Endothelial cell of umbilical vein (primary cell): ENCODE measurements around the gene PDE3B. TPM values are rescaled to one million over a fixed set of nuclear protein-coding genes. Genes with fewer than 3 reads are reported as not detected.

ENCODE experiments used
- BruUV-seq: library from RNA; stranded (reverse); fragments of 400-500 nt; replicated peaks from 2 replicates; lab custom pipeline; 2021; lab: Mats Ljungman, UMichigan
- CTCF ChIA-PET: fragments of 300-600, 350-600 bp; sonication (Branson Sonifier 250); formaldehyde crosslinking; loops from one replicate; lab custom pipeline; 2021; ENCODE audit warnings: antibody characterized with exemption, inconsistent platforms; lab: Charles Lee
- POLR2A ChIA-PET: fragments of 300-600, 350-600 bp; sonication (Branson Sonifier 250); formaldehyde crosslinking; loops from one replicate; lab custom pipeline; 2021; ENCODE audit warnings: antibody characterized with exemption, inconsistent platforms; lab: Charles Lee
- DNase-seq: peaks from one replicate; pipeline ENCODE4 v3.0.0-alpha.2; 2011; ENCODE audit warnings: low read depth, low spot score
- FAIRE-seq: peaks from 2 replicates; lab custom pipeline; 2011; peaks lifted over from hg19 to GRCh38; lab: Jason Lieb, UNC
- H2AFZ ChIP-seq: 2 replicates; pipeline ENCODE4 v1.6.0; 2012; ENCODE audit warnings: low read depth, low read length, control low read depth, inconsistent platforms
- H3K27ac ChIP-seq: 2 replicates; pipeline ENCODE4 v1.5.1; 2011; ENCODE audit warnings: low read depth, mild to moderate bottlenecking, control low read depth, low read length, moderate library complexity; ENCODE audit not compliant: insufficient read depth
- H3K27me3 ChIP-seq, 2 experiments: 2 replicates each; pipeline versions ENCODE4 v1.6.0 to v1.6.1; 2011; ENCODE audit warnings: low read length in 2 of 2, mixed read lengths in 1 of 2; ENCODE audit not compliant: control insufficient read depth in 2 of 2, insufficient read depth in 2 of 2
- H3K36me3 ChIP-seq, 2 experiments: 2 replicates in 1 of 2; 3 replicates in 1 of 2; pipeline ENCODE4 v1.5.1; 2011; ENCODE audit warnings: low read length in 2 of 2, mild to moderate bottlenecking in 1 of 2, moderate library complexity in 1 of 2; ENCODE audit not compliant: control insufficient read depth in 2 of 2, insufficient read depth in 2 of 2; ENCODE audit errors: extremely low read depth in 1 of 2
- H3K4me1 ChIP-seq: 3 replicates; pipeline ENCODE4 v1.5.1; 2011; ENCODE audit warnings: mild to moderate bottlenecking, low read length; ENCODE audit not compliant: control insufficient read depth, insufficient read depth; ENCODE audit errors: extremely low read depth
- H3K4me2 ChIP-seq: 2 replicates; pipeline ENCODE4 v1.6.1; 2011; ENCODE audit warnings: low read length, control low read depth, mixed read lengths; ENCODE audit not compliant: insufficient read depth
- H3K4me3 ChIP-seq, 3 experiments: fragments of 200-600 bp in 1 of 3; sonication (generic), shearing (Covaris generic) in 1 of 3; replicated peaks in 1 of 3; 2 replicates each; pipeline ENCODE4 v1.5.1; 2011 to 2016; ENCODE audit warnings: control low read depth in 3 of 3, low read length in 3 of 3, mild to moderate bottlenecking in 2 of 3, inconsistent platforms in 1 of 3, low read depth in 1 of 3, moderate library complexity in 1 of 3; ENCODE audit not compliant: insufficient read depth in 1 of 3
- H3K79me2 ChIP-seq: 2 replicates; pipeline ENCODE4 v1.6.0; 2012; ENCODE audit warnings: low read length, inconsistent platforms; ENCODE audit not compliant: control insufficient read depth, insufficient read depth
- H3K9ac ChIP-seq: replicated peaks from 2 replicates; pipeline ENCODE3; 2011; ENCODE audit warnings: low read length, control low read depth; ENCODE audit not compliant: insufficient read depth; ENCODE audit errors: extremely low read depth
- H3K9me1 ChIP-seq: replicated peaks from 3 replicates; pipeline ENCODE4 v1.6.0; 2011; ENCODE audit warnings: mild to moderate bottlenecking, low read length; ENCODE audit not compliant: control insufficient read depth, insufficient read depth; ENCODE audit errors: extremely low read depth
- H3K9me3 ChIP-seq: replicated peaks from 2 replicates; pipeline ENCODE4 v1.5.1; 2012; ENCODE audit warnings: low read length, inconsistent platforms; ENCODE audit not compliant: control insufficient read depth, insufficient read depth
- H4K20me1 ChIP-seq: replicated peaks from 2 replicates; pipeline ENCODE3; 2011; ENCODE audit warnings: mild to moderate bottlenecking, low read length; ENCODE audit not compliant: control insufficient read depth, insufficient read depth; ENCODE audit errors: extremely low read depth
- CTCF ChIP-seq, 2 donors: IDR thresholded peaks; 1 replicate in 1 of 2; 2 replicates in 1 of 2; pipeline ENCODE4 v1.5.1; 2011; ENCODE audit warnings: low read length in 2 of 2, mild to moderate bottlenecking in 2 of 2, moderate library complexity in 2 of 2, control low read depth in 1 of 2, inconsistent platforms in 1 of 2, low read depth in 1 of 2; ENCODE audit not compliant: insufficient read depth in 1 of 2; ENCODE audit errors: extremely low read depth in 1 of 2
- EZH2 ChIP-seq: IDR thresholded peaks from 2 replicates; pipeline ENCODE4 v1.6.1; 2012; ENCODE audit warnings: borderline replicate concordance, low read depth, mild to moderate bottlenecking, moderate library complexity, low read length, inconsistent platforms; ENCODE audit not compliant: severe bottlenecking
- FOS ChIP-seq: IDR thresholded peaks from 2 replicates; pipeline ENCODE4 v1.6.1; 2011; ENCODE audit warnings: mild to moderate bottlenecking, low read length, moderate library complexity, borderline replicate concordance; ENCODE audit not compliant: insufficient read depth
- GATA2 ChIP-seq: IDR thresholded peaks from 2 replicates; pipeline ENCODE4 v1.7.0; 2011; ENCODE audit warnings: low read depth, mild to moderate bottlenecking, moderate library complexity, mixed read lengths, low read length; ENCODE audit not compliant: insufficient read length, insufficient read depth
- JUN ChIP-seq: IDR thresholded peaks from 2 replicates; pipeline ENCODE4 v1.6.1; 2011; ENCODE audit warnings: borderline replicate concordance, low read depth; ENCODE audit not compliant: insufficient read length, insufficient read depth
- MAX ChIP-seq: IDR thresholded peaks from 2 replicates; pipeline ENCODE4 v1.6.1; 2011; ENCODE audit not compliant: insufficient read depth, insufficient read length
- MYC ChIP-seq: IDR thresholded peaks from one replicate; pipeline ENCODE4 v1.6.1; 2011; ENCODE audit warnings: mild to moderate bottlenecking, low read depth, low read length
- POLR2A ChIP-seq: IDR thresholded peaks from 2 replicates; pipeline ENCODE4 v1.6.1; 2012; ENCODE audit warnings: low read depth, mild to moderate bottlenecking, control low read depth, low read length
- POLR2AphosphoS5 ChIP-seq: IDR thresholded peaks from 2 replicates; pipeline ENCODE4 v1.6.1; 2012; ENCODE audit warnings: low read depth, mild to moderate bottlenecking, control low read depth, low read length, moderate library complexity; ENCODE audit not compliant: insufficient read depth
- dilution Hi-C: fragments of 300-500 bp; cut with MboI; formaldehyde crosslinking; loops from one replicate; pipeline ENCODE4 v1.15.0; 2019; ENCODE audit warnings: low sequenced_read_pairs; ENCODE audit not compliant: extremely low pct_ligation_motif_present
- intact Hi-C: fragments of 100-400 bp; cut with micrococcal nuclease; formaldehyde crosslinking; loops from one replicate; pipeline ENCODE4 v1.10.0; 2022
- polyA plus RNA-seq, 4 experiments: library from polyadenylated mRNA; depleted of rRNA in 3 of 4; stranded (reverse) in 3 of 4; unstranded in 1 of 4; fragments of >200 nt; gene quantifications; 2 replicates each; pipeline versions ENCODE4 v1.2.1 to v1.2.3, GENCODE V29; 2011 to 2012; ENCODE audit warnings: missing spikeins in 1 of 4
- total RNA-seq: library from RNA; stranded (reverse); gene quantifications from 2 replicates; pipeline ENCODE4 v1.2.3, GENCODE V29; 2021

The PDE3B gene
- total and polyA plus RNA-seq, 2 donors (not counting 3 experiments of a cell fraction or from before 2014, with no cell fraction given), result 0.26 to 1.9 TPM

GRCh38 chr11:14611939-14612338 is 31.7 kb upstream of the PDE3B start:
- Histone ChIP-seq H3K9me1 (no peaks in the 10 kb centered on the region), H3K4me1 (no peaks in the 10 kb centered on the region), H3K9me3 (no peaks in the 10 kb centered on the region), H3K79me2 (no peaks in the 10 kb centered on the region), H2AFZ (no peak overlapping the region), H3K27ac (no peak overlapping the region), H3K4me3 (no peak overlapping the region), H3K9ac (no peak overlapping the region), H4K20me1 (no peaks in the 10 kb centered on the region), H3K27me3 (peaks cover 3 to 7% of the 10 kb centered on the region in 2 experiments), H3K36me3 (no peaks in the 10 kb centered on the region), H3K4me2 (no peak overlapping the region)
- intact Hi-C loops, result no loop called here
- ChIA-PET CTCF (no interaction called here), POLR2A (no interaction called here)
- no TSS peak for BruUV-seq
- DNase-seq (no peak), FAIRE-seq (no peak)
- no peak for TF ChIP-seq CTCF (IDR thresholded peaks at IDR 0.05; ENCODE audit: extremely low read depth in 1 of 2, insufficient read depth in 1 of 2, low read depth in 1 of 2, low read length in 2 of 2)
- TF ChIP-seq JUN, result no peak
- TF ChIP-seq POLR2AphosphoS5, result no peak
- TF ChIP-seq MYC, result no peak
- TF ChIP-seq POLR2A, result no peak
- dilution Hi-C loops, result no loop called here

GRCh38 chr11:14612694-14613093 is 30.9 kb upstream of the PDE3B start:
- no peaks in the 10 kb centered on the region for H3K4me1 ChIP-seq
- no peaks in the 10 kb centered on the region for H3K9me3 ChIP-seq
- CTCF ChIA-PET, result no interaction called here
- H3K9me1 ChIP-seq, result no peaks in the 10 kb centered on the region
- no peaks in the 10 kb centered on the region for H4K20me1 ChIP-seq
- no peaks in the 10 kb centered on the region for H3K79me2 ChIP-seq
- DNase-seq (no peak), FAIRE-seq (no peak)
- intact Hi-C loops, result no loop called here
- no peak overlapping the region for H3K27ac ChIP-seq
- no TSS peak for BruUV-seq
- POLR2A ChIA-PET, result no interaction called here
- dilution Hi-C loops, result no loop called here
- peaks cover 3 to 7% of the 10 kb centered on the region in 2 experiments for H3K27me3 ChIP-seq
- TF ChIP-seq EZH2 (no peak), JUN (no peak), MYC (no peak), POLR2AphosphoS5 (no peak), GATA2 (no peak), POLR2A (no peak), FOS (no peak), MAX (no peak), CTCF (IDR thresholded peaks at IDR 0.05; ENCODE audit: extremely low read depth in 1 of 2, insufficient read depth in 1 of 2, low read depth in 1 of 2, low read length in 2 of 2) (no peak)
- H3K9ac ChIP-seq, result no peak overlapping the region
- no peaks in the 10 kb centered on the region for H3K36me3 ChIP-seq
- no peak overlapping the region for H3K4me2 ChIP-seq
- no peak overlapping the region for H2AFZ ChIP-seq
- no peak overlapping the region for H3K4me3 ChIP-seq
